Kidney epithelial cell (primary cell): ENCODE measurements around the gene SPNS3. TPM values are rescaled to one million over a fixed set of nuclear protein-coding genes. Genes with fewer than 3 reads are reported as not detected.

Source experiments
- DNase-seq: peaks from one replicate; pipeline ENCODE4 v3.0.0-alpha.2; 2010; ENCODE audit warnings: low read depth
- H3K27me3 ChIP-seq: 2 replicates; pipeline ENCODE4 v1.6.0; 2011; ENCODE audit warnings: low read length; ENCODE audit not compliant: control insufficient read depth, insufficient read depth
- H3K36me3 ChIP-seq: 2 replicates; pipeline ENCODE4 v1.5.1; 2011; ENCODE audit warnings: low read length; ENCODE audit not compliant: control insufficient read depth, insufficient read depth
- H3K4me3 ChIP-seq: 2 replicates; pipeline ENCODE4 v1.5.1; 2011; ENCODE audit warnings: low read depth, mild to moderate bottlenecking, control low read depth, low read length
- CTCF ChIP-seq: IDR thresholded peaks from 2 replicates; pipeline ENCODE4 v1.5.1; 2011; ENCODE audit warnings: mild to moderate bottlenecking, moderate library complexity, low read length, control low read depth, inconsistent platforms; ENCODE audit not compliant: insufficient read depth, poor library complexity, severe bottlenecking
- total RNA-seq: library from RNA; depleted of rRNA; stranded (reverse); fragments of >200 nt; gene quantifications from 2 replicates; pipeline ENCODE4 v1.2.3, GENCODE V29; 2015

The SPNS3 gene
- total RNA-seq, 1 donor from 2014 or later: 0.58 TPM

- Histone ChIP-seq H3K36me3 (no peaks in the 10 kb centered on the region), H3K27me3 (no peaks in the 10 kb centered on the region), H3K4me3 (no peak overlapping the region)
- no peak for TF ChIP-seq CTCF
- DNase-seq: no peak
These were observed 52.2 kb downstream of the SPNS3 start for GRCh38 chr17:4485676-4486646.

- H3K4me3 ChIP-seq: no peak overlapping the region
- no peaks in the 10 kb centered on the region for H3K36me3 ChIP-seq
- H3K27me3 ChIP-seq: no peaks in the 10 kb centered on the region
- DNase-seq: no peak
- no peak for TF ChIP-seq CTCF
These were observed 53.6 kb downstream of the SPNS3 start for GRCh38 chr17:4487296-4487695.

GRCh38 chr17:4487820-4488716 lies 54.3 kb downstream of the SPNS3 start:
- Histone ChIP-seq H3K36me3 (no peaks in the 10 kb centered on the region), H3K27me3 (no peaks in the 10 kb centered on the region), H3K4me3 (no peak overlapping the region)
- DNase-seq: no peak
- TF ChIP-seq CTCF: no peak

GRCh38 chr17:4488989-4489595 lies 55.4 kb downstream of the SPNS3 start:
- Histone ChIP-seq H3K27me3 (no peaks in the 10 kb centered on the region), H3K4me3 (no peak overlapping the region), H3K36me3 (no peaks in the 10 kb centered on the region)
- no peak for DNase-seq
- TF ChIP-seq CTCF: no peak

- TF ChIP-seq CTCF: no peak
- H3K27me3 ChIP-seq: no peaks in the 10 kb centered on the region
- no peaks in the 10 kb centered on the region for H3K36me3 ChIP-seq
- no peak for DNase-seq
- no peak overlapping the region for H3K4me3 ChIP-seq
These were observed 56.4 kb downstream of the SPNS3 start for GRCh38 chr17:4490109-4490591.
